OCI-LY7 (cell line): ENCODE measurements around the gene FAM20B.

Source experiments
- EZH2phosphoT487 ChIP-seq: fragments of 200-600 bp; sonication (generic); IDR thresholded peaks from 2 replicates; pipeline ENCODE4 v1.6.1; 2018; ENCODE audit warnings: low read depth, borderline replicate concordance, mild to moderate bottlenecking, mixed run types, antibody characterized with exemption, low read length, moderate library complexity, mixed read lengths
- TF ChIP-seq, protein P1 (sequence below): fragments of 200-600 bp; sonication (generic); conservative IDR thresholded peaks from 2 replicates; pipeline ENCODE4 v1.5.1; 2014; ENCODE audit warnings: mild to moderate bottlenecking, antibody characterized with exemption, low read length, moderate library complexity, mixed read lengths

DNA sequence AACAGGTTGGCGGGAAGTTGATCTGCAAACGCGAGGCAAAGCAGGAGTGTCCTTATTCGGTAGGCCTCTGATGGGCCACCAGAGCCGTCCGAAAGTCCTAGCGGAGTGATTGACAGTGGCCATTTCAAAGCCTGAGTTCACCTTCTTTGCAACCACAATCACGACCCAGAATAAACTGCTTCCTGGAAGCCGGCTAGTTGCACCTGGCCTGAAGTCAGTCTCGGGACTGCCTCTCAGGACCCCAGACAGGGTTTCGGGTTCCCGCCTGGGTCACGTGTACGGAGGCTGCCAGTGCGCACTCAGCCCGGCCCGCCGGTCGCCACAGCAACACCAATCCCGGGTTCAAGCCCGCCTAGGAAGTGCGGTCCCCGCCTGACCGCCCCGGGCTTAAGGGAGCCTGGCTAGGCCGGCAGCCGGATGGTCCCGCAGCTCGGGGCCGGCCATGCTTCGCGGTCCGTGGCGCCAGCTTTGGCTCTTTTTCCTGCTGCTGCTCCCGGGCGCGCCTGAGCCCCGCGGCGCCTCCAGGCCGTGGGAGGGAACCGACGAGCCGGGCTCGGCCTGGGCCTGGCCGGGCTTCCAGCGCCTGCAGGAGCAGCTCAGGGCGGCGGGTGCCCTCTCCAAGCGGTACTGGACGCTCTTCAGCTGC is 56.1 kb downstream of the FAM20B start, which contains the start of gene TOR3A:
- TF ChIP-seq, protein P1, sequence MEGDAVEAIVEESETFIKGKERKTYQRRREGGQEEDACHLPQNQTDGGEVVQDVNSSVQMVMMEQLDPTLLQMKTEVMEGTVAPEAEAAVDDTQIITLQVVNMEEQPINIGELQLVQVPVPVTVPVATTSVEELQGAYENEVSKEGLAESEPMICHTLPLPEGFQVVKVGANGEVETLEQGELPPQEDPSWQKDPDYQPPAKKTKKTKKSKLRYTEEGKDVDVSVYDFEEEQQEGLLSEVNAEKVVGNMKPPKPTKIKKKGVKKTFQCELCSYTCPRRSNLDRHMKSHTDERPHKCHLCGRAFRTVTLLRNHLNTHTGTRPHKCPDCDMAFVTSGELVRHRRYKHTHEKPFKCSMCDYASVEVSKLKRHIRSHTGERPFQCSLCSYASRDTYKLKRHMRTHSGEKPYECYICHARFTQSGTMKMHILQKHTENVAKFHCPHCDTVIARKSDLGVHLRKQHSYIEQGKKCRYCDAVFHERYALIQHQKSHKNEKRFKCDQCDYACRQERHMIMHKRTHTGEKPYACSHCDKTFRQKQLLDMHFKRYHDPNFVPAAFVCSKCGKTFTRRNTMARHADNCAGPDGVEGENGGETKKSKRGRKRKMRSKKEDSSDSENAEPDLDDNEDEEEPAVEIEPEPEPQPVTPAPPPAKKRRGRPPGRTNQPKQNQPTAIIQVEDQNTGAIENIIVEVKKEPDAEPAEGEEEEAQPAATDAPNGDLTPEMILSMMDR = no peak
- TF ChIP-seq EZH2phosphoT487 = no peak
